HG03103 (cell line): ENCODE results near the gene PKNOX2.

Source experiments
- ATAC-seq: cut with Tn5 transposase; IDR thresholded peaks from one replicate; pipeline ENCODE4 v1.9.1; 2021; ENCODE audit warnings: low read depth; ENCODE audit not compliant: unreplicated experiment

PKNOX2 gene

GRCh38 chr11:125348141-125348651, 183.6 kb downstream of the PKNOX2 start:
- no peak for ATAC-seq

- ATAC-seq: no peak
Observed at GRCh38 chr11:125348674-125349309, 184.2 kb downstream of the PKNOX2 start.

GRCh38 chr11:125350206-125351032, 185.9 kb downstream of the PKNOX2 start:
- ATAC-seq: no peak

- no peak for ATAC-seq
Observed at GRCh38 chr11:125351033-125351867, 186.7 kb downstream of the PKNOX2 start.

- no peak for ATAC-seq
Observed at GRCh38 chr11:125351868-125352250, 187.3 kb downstream of the PKNOX2 start.

GRCh38 chr11:125356797-125357196, 192.2 kb downstream of the PKNOX2 start:
- ATAC-seq: no peak

GRCh38 chr11:125357551-125357950, 193.0 kb downstream of the PKNOX2 start:
- ATAC-seq: no peak

GRCh38 chr11:125358254-125358840, 193.8 kb downstream of the PKNOX2 start:
- ATAC-seq: no peak

- ATAC-seq: no peak
Observed at GRCh38 chr11:125359130-125359529, 194.6 kb downstream of the PKNOX2 start.

GRCh38 chr11:125360066-125360465, 195.5 kb downstream of the PKNOX2 start:
- no peak for ATAC-seq

GRCh38 chr11:125364121-125364826, 199.7 kb downstream of the PKNOX2 start:
- ATAC-seq: no peak

- no peak for ATAC-seq
Observed at GRCh38 chr11:125365196-125365931, 200.8 kb downstream of the PKNOX2 start.

GRCh38 chr11:125367710-125368109, 203.2 kb downstream of the PKNOX2 start:
- ATAC-seq: no peak

- ATAC-seq: no peak
Observed at GRCh38 chr11:125368757-125369156, 204.2 kb downstream of the PKNOX2 start.

- no peak for ATAC-seq
Observed at GRCh38 chr11:125369808-125370207, 205.3 kb downstream of the PKNOX2 start.

- no peak for ATAC-seq
Observed at GRCh38 chr11:125370561-125371389, 206.2 kb downstream of the PKNOX2 start.

- no peak for ATAC-seq
Observed at GRCh38 chr11:125371431-125371935, 206.9 kb downstream of the PKNOX2 start.

- no peak for ATAC-seq
Observed at GRCh38 chr11:125372088-125372487, 207.5 kb downstream of the PKNOX2 start.
